Measurements from ENCODE around the gene ZNF219.

Gene ZNF219

DNA sequence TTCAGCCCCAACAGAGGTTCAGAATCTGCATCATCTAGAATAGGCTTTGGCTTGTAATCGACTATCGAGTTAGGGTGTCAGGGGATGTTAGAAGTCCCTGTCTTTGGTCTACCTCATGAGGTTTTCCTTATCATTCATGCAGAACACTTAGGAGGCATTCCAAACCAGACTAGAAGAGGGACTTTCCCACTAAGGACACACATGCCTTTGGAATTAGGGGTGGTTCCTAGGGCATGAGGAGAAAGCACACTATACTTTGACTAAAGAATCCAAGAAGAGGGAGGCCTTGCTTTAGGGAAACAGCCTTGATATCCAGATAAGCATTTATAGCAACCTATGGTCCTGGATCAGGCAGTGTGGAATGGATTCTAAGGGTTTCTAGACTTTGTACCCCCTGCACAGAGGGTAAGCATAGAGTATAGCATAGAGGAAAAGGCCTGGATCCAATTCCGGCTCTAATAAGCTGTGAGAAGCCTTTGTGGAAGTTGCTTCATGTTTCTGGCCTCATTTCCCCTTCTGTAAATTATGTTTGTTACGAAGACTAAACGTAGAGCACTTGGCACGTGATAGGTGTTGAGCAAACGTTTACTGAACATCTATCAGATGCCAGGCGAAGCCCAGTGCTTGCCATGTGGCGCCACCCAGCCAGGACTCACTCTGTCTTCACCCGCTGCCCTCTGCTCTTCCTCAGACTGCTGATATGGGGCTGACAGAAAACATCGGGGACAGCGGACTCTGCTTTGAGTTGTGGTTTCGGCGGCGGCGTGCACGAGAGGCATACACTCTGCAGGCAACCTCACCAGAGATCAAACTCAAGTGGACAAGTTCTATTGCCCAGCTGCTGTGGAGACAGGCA is 13.2 kb downstream of the ZNF219 start:
- DNase-seq: no peak

DNA sequence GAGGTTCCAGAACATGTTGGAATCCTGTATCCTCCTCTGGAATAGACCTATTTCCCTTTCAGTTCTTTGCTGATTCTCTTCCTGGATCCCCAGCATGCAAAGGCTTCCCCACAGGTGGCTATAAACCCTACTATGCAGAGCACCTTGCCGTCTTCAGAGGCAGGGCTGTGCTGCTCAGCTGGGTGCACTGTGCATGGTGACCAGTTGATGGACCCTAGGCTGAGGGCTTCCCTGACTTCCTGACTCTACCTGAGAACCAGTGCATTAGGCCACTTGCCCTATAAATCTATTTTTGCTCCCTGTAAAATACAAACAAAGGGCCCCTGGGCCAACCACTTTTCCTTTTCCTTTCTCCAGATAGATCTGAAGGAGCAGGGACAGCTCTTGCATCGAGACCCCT is 14.1 kb downstream of the ZNF219 start:
- no peak for DNase-seq

DNA sequence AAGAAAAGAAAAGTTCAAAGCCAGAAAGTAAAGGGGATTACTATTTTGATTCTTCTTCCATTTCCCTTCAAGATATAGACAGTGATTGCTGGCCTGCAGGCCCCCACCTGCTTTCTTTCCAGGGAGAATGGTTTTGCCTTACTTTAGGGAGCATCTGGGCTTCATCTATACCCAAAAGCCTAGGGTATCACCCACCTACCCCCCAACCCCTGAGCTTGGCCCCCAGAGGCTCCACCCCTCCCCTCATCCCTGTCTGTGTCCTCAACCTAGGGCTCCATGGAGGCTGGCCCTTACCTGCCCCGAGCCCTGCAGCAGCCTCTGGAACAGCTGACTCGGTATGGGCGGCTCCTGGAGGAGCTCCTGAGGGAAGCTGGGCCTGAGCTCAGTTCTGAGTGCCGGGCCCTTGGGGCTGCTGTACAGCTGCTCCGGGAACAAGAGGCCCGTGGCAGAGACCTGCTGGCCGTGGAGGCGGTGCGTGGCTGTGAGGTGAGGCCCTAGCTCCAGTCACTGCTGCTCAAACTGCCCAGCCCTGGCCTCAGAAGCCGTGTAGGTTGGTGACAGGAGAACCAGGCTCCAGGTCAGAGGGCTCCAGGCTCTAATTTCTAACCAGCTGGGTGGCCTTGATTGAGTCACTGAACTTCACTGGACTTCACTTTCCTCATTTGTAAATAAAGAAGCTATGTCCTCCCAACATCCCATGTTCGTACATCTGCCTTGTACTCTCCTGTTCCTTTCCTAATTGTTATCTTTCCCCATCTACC is 14.7 kb downstream of the ZNF219 start:
- no peak for DNase-seq

DNA sequence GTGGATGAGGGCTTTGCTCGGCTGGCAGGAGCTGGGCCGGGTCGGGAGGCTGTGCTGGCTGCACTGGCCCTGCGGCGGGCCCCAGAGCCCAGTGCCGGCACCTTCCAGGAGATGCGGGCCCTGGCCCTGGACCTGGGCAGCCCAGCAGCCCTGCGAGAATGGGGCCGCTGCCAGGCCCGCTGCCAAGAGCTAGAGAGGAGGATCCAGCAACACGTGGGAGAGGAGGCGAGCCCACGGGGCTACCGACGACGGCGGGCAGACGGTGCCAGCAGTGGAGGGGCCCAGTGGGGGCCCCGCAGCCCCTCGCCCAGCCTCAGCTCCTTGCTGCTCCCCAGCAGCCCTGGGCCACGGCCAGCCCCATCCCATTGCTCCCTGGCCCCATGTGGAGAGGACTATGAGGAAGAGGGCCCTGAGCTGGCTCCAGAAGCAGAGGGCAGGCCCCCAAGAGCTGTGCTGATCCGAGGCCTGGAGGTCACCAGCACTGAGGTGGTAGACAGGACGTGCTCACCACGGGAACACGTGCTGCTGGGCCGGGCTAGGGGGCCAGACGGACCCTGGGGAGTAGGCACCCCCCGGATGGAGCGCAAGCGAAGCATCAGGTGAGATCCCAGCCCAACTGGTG is 16.8 kb downstream of the ZNF219 start:
- DNase-seq: no peak

DNA sequence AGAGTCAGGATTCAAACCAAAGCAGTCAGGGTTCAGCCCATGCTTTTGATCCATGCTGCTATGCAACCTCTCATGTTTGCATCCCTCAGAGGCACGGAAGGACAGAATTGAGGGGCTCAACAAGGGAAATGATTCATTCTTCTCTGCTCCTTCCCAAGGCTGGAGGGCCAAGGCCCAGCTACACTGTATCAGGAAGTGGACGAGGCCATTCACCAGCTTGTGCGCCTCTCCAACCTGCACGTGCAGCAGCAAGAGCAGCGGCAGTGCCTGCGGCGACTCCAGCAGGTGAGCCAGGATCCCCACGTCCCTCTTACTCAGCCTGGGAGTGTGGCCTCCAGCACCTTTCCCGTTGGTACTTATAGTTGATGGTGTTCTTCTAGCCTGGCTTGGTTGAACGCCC is 19.7 kb downstream of the ZNF219 start:
- no peak for DNase-seq

DNA sequence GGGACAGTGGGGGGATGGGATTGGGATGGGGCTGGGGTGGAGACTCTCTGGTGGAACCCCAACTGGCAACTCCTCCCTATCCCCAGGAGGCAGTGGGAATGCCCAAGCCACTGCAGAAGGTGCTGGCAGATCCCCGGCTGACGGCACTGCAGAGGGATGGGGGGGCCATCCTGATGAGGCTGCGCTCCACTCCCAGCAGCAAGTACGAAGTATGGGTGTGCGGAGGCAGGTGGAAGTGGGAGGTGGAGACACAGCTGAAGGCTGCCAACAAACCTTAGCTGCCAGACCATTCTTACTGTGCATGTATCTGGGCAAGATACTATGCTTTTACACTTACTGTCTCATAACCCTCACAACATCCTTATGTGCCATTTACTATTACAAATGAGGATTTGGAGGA is 20.2 kb downstream of the ZNF219 start:
- no peak for DNase-seq

DNA sequence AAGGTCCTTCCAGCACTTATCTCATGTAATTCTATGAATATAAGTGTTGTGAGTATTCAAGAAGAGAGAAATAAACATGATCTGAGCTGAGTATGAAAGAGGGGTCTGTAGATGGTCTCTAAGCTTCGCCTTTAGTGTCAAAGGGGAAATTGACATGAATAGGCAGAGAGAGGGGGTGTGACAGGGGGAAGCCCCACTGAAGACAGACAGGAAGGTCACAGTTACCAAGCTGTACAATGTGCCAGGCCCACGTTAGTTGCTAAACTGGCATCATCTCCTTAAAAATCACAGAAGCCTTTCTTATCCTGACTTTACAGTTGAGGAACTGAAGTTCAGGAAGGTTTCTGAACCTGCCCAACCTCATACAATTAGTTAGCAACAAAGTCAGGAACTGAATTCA is 20.8 kb downstream of the ZNF219 start:
- no peak for DNase-seq

DNA sequence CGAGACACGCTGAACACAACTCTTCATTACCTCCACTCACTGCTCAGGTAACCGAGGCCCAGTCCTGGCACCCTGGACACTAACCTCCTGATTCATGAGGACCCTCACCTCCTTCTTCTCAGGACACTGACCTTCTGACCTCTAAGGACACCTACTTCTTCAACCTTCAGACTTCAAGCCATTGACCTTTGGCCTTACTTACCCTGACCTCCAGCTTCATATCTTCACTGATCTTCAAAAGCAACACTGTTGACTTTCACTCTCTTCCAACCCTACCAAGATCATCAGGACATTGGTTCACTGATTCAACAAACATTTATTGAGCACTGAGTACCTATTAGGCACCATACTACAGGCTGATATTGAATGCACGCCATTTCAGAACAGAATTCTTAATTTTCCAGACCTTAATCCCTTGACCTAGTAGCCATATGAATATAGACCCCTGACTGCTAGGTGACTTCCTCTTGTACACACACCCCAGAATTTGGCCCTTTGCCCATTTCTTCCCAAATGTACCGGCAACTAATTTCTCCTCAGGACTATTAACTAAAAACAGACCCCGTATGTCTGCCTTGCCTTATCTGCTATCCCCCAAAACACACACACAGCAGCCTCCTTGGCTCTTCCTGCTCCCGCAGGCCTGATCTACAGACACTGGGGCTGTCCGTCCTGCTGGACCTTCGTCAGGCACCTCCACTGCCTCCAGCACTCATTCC is 22.6 kb downstream of the ZNF219 start:
- no peak for DNase-seq

DNA sequence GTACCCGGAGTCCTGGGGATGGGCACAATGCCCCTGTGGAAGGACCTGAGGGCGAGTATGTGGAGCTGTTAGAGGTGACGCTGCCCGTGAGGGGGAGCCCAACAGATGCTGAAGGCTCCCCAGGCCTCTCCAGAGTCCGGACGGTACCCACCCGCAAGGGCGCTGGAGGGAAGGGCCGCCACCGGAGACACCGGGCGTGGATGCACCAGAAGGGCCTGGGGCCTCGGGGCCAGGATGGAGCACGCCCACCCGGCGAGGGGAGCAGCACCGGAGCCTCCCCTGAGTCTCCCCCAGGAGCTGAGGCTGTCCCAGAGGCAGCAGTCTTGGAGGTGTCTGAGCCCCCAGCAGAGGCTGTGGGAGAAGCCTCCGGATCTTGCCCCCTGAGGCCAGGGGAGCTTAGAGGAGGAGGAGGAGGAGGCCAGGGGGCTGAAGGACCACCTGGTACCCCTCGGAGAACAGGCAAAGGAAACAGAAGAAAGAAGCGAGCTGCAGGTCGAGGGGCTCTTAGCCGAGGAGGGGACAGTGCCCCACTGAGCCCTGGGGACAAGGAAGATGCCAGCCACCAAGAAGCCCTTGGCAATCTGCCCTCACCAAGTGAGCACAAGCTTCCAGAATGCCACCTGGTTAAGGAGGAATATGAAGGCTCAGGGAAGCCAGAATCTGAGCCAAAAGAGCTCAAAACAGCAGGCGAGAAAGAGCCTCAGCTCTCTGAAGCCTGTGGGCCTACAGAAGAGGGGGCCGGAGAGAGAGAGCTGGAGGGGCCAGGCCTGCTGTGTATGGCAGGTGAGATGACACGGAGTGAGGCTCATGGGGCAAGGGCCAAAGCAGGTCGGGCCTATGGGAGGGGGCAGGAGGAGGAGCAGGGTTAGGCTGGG is 23.8 kb downstream of the ZNF219 start:
- DNase-seq: no peak

DNA sequence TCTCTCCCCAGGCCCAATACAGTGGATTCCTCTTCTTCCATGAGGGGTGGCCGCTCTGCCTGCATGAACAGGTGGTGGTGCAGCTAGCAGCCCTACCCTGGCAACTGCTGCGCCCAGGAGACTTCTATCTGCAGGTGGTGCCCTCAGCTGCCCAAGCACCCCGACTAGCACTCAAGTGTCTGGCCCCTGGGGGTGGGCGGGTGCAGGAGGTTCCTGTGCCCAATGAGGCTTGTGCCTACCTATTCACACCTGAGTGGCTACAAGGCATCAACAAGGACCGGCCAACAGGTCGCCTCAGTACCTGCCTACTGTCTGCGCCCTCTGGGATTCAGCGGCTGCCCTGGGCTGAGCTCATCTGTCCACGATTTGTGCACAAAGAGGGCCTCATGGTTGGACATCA is 24.5 kb downstream of the ZNF219 start:
- no peak for DNase-seq

DNA sequence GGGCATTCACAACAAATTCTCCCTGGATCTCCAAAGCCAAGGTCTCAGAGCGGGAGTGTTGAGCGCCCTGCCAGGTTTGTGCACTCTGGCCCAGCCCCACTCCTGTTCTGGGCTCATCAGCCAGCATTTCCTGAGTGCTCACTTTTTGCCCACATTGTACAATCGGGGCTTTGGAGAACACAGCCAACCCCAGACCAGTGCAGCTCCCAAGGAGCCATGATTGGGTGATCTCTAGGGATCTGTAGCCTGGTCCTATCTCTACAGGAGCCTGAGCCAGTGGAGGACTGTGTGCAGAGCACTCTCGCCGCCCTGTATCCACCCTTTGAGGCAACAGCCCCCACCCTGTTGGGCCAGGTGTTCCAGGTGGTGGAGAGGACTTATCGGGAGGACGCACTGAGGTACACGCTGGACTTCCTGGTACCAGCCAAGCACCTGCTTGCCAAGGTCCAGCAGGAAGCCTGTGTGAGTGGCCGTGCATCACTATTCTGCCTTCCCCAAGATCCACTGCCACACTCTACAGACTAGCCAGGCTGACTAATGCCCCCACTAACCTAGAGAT is 25.6 kb downstream of the ZNF219 start:
- no peak for DNase-seq

DNA sequence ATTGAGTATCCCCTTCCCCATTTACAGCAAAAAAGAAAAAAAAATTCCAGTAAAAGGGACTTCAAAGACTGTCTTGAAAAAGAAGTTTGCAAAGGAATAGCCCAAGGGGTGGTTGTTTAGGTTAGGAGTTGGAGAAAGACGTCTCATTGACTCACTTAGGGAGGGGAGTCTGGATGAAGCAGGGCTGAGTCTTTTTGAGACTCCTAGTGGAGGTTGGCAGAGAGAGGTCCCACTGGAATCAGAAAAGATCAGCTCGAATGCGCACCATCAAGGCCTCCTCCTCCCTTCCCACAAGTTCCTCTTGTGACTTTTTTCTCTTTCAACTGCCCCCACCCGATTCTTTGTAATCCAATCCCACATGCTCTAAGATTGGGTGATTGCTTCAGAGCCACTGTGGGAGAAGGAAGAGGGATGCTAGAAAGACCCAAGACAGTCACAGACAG is 26.4 kb downstream of the ZNF219 start:
- no peak for DNase-seq

DNA sequence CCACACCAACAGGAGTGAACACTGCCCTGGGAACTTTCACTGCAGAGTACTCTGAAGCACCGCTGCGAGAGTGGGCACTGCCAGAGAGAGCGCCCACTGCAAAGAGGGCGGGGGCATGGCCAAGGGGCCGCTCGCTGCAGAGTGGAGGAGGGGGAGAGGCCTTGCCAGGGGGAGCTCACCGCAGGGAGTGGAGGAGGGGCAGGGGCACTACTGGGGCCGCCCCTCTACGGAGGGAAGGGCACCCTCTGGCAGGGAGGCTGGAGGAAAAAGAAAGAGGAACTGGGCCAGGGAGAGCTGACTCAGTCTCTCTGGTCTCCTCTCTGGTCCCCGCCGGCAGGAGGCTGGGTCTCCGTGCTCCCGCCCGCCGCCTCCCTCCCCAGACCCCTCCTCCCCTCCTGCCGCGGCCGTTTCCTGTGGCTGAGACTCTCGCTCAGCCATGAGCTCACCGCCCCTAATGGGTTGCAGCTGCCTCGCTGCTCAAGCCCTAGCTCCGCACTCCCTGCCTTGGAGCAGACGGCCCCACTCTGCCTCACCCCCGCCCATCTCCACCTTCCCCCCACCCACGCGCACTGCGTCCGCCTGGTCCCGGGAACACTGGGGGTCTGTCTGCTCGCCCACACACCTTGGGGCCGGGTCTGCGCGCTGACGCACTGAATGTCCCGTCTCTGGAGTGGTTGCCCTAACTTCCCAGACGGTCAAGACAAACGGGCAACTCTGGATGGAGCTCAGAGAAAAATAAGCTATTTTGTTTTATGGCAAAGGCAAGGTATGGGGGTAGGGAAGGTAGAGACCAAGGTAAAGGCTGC is 27.0 kb downstream of the ZNF219 start:
- peak; percentile 28 for DNase-seq

DNA sequence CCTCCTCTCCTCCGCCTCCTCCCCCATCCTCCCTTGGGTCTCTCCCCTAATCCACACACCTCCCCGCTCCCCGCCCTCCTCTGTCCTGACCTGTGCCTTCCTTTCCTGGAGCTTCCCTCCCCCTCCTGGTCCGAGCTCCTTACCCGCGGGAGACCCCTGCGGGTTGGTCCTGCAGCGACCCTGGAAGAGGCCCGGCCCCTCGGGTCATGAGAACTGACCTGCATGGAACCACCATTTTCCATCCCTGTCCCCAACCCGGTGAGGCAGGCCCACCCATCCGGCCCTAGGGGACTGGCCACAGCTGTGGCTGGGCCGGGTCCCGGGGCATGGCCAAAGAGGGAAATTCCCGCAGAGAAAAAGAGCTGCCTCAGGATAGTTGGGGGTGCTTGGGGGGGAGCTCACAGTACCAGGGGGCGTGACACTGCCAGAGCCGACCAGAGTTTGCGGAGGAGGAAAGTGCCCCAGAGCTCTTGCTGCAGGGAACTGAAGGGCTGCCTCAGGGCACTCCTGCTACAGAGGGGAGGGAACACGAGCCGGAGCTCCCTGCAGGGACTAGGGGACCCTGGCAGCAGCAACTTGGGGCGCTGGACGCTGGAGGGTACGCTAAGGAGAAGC is 27.7 kb downstream of the ZNF219 start:
- DNase-seq: no peak

DNA sequence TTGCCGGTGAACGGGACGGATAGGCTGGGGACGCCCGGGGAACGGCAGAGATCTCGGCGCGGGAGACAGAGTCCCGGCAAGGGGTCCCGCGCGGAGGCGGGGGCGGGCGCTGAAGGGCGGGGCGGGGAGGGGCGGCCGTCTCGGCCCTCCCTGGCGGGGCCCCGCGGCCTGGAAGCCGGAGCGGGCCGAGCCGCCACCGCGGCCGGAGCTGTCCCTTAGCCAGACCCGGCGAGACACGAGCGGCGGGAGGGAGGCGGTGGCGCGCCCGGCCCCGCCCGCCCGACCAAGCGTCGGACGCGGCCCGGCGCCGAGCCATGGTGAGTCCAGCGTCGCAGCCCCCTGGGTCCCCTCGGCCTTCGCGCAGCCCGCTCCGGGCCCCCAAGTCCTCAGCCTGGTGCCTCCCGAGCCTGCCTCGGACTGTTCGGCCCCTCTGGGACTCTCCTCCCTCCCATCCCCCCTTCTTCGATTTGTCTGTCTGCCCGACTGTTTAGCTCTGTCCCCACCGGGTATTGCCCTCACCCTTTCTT is 28.3 kb downstream of the ZNF219 start, which contains the start of gene ARHGEF40:
Gene ARHGEF40, plus strand, starts transcription at position 222 of the 527 bp plus-strand sequence. Its CDS starts 93 bp downstream, at position 315.
- DNase-seq: no peak

DNA sequence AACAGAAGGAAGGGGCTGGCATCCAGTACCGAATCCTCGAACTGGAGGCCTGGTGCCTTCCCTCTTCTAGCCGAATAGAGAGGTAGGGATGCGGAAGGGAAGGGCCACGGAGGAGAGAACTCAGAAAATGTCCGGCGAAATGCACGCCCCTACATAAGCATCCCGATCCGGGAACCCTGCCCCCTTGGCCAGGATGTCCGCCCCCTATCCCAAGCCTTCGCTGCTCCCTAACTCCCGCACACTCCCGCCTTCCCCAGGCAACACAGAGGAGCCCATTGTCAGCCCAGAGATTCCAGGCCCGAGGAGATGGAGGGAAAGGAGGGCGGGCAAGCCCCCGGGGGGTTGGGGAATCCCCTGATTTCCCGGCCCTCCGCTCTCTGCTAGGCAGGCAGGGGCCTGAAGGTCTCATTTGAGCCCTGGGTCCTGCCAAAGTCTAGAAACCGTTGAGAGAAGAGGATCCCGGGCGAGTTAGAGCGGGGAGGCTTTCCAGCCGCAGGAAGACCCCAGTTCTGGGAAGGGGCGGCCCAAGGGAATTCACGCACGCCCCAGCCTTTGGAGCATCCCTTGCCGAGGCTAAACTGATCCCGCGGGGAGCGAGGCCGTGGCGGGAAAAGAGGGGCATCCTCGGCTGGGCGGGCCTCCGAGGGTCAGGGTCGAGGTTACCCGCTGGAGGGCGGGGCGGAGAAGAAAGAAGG is 28.9 kb downstream of the ZNF219 start:
- no peak for DNase-seq

DNA sequence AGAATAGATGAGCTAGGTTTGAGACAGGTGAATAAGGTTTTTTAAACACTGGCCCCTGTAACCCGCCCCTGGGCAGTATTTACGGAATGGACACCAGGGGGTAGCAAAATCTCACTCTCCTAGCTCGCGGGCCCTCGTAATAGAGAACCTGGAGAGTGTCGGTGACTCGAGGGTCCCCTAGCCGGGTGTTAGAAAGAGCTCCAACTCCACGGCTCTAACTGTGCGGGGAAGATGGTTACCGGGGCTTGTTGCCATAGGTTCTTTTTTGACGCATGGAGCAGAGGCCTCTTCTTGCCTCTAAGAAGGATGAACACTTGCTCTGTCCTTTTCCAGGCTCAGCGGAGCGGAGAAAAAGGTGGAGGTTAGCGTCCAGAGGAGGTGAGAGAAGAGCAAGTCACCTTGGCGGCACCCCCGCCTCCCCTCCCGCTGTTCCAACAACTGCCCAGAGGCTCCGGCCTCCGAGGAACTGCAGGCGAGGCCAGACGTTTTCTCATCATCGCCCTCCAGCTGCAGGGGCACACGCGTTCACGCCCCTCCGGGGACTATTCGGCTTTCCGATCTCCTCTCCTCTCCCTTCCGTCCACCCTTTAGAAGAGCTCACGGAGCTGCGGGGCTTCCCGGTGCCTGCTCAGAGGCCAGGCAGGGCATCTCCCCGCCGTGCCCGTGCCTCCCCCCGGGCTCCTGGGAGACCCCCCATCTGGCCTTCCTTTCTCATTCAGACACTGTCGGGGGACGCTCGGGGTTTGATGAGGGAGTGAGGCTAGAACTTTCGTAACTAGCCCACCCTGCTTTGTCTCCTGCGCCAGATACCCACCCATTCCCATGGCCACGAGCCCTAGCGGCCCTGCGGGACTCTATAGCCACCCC is 29.7 kb downstream of the ZNF219 start:
- no peak for DNase-seq

DNA sequence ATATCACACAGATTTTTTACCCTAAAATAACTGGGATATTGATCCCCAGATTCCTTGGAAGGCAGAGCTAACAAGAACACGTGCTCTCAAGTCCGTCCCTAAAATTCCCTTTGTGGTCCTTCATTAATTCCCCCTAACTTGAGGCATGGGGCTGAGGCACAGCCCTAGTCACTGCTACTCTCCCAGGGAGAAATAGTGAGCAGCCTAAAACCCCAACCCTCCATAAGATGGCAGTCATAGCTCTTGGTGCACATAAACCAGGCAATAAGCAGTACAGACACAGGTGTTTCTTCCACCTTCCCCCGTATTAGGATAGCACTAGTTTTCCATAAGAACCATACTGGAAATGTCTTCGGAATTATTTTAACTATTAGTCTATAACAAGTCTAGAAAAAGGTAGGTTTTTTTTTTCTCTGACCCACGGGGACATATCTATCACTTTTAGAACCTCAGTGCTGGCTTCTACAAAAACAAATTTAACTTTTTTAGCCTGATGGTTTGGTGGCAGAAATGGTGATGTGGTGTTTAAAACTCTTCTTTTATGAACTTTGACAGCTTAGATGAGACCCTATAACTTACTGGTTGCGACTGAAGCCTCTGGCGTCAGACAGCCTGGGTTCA is 31.5 kb downstream of the ZNF219 start:
- DNase-seq: no peak
